SK-N-DZ (cell line): ENCODE results near the gene UBN1.
"Not testable (repeated sequence)": the region's sequence is repeated elsewhere in the genome, so short reads cannot be mapped to it uniquely, and the experiment has no call there.

Source experiments
- DNase-seq: peaks from one replicate; pipeline ENCODE4 v3.0.0-alpha.2; 2015; ENCODE audit warnings: low spot score

UBN1 gene

GRCh38 chr16:4928227-4928626 is 80.9 kb downstream of the UBN1 start:
- DNase-seq, result no peak

GRCh38 chr16:4929619-4930018 is 82.3 kb downstream of the UBN1 start:
- DNase-seq, result not testable (repeated sequence)

GRCh38 chr16:4931381-4931780 is 84.1 kb downstream of the UBN1 start:
- DNase-seq, result no peak
